ENCODE measurements around the gene OXNAD1. TPM values are rescaled to one million over a fixed set of nuclear protein-coding genes. Genes with fewer than 3 reads are reported as not detected.

OXNAD1 gene
- total and polyA plus RNA-seq, 10 of the 15 experiments (the other 5 are each of a cell fraction or from before 2014, with no cell fraction given) = 5.6 to 27.8 (median 16.2) TPM

- TF ChIP-seq SIX5 (IDR thresholded peaks at IDR 0.05; ENCODE audit: low read depth, low read length, severe bottlenecking) (no peak), NR2F1 (conservative IDR thresholded peaks at IDR 0.05) (no peak), KDM1A (IDR thresholded peaks at IDR 0.05; ENCODE audit: borderline replicate concordance) (no peak), MTA2 (IDR thresholded peaks at IDR 0.05; ENCODE audit: low read depth) (peak; percentile 71), POLR2AphosphoS2 (IDR thresholded peaks at IDR 0.05; ENCODE audit: low read depth, low read length) (peak; percentile 38; the same call in 1 of the 2 replicates), TBL1XR1 (IDR thresholded peaks at IDR 0.05; ENCODE audit: low read depth, low read length) (no peak), ESRRA (IDR thresholded peaks at IDR 0.05; ENCODE audit: low read length) (no peak), POLR2AphosphoS5 (IDR thresholded peaks at IDR 0.05; ENCODE audit: low read length) (0 out of 2 replicates have a peak, but pooled peaks have one; percentile 2), SPI1 (IDR thresholded peaks at IDR 0.05; ENCODE audit: borderline replicate concordance, insufficient read depth, low read depth, low read length) (no peak), CHD4 (IDR thresholded peaks at IDR 0.05) (no peak), JUND (IDR thresholded peaks at IDR 0.05; ENCODE audit: low read depth, low read length) (no peak), RUNX3 (IDR thresholded peaks at IDR 0.05; ENCODE audit: low read length) (no peak), PML (IDR thresholded peaks at IDR 0.05; ENCODE audit: low read length) (no peak), CBFB (IDR thresholded peaks at IDR 0.05; ENCODE audit: low read depth) (no peak), ZNF24 (IDR thresholded peaks at IDR 0.05) (0 out of 2 replicates have a peak, but pooled peaks have one; percentile 22), ZNF217 (IDR thresholded peaks at IDR 0.05) (no peak), BCL11A (IDR thresholded peaks at IDR 0.05; ENCODE audit: low read depth, low read length) (no peak), RBBP5 (conservative IDR thresholded peaks at IDR 0.05) (no peak), SREBF1 (IDR thresholded peaks at IDR 0.05; ENCODE audit: low read length) (no peak), PBX3 (IDR thresholded peaks at IDR 0.05; ENCODE audit: insufficient replicate concordance, low read depth, low read length) (no peak), KAT2A (conservative IDR thresholded peaks at IDR 0.05; ENCODE audit: control insufficient read depth, low read depth, low read length) (no peak), DPF2 (IDR thresholded peaks at IDR 0.05) (no peak), SMAD1 (IDR thresholded peaks at IDR 0.05; ENCODE audit: low read depth, partially characterized antibody) (no peak), GABPA (IDR thresholded peaks at IDR 0.05; ENCODE audit: low read depth) (no peak), NBN (IDR thresholded peaks at IDR 0.05) (no peak), PAX5 (IDR thresholded peaks at IDR 0.05; ENCODE audit: borderline replicate concordance, low read depth, low read length) (no peak), ZNF622 (IDR thresholded peaks at IDR 0.05) (no peak), LARP7 (IDR thresholded peaks at IDR 0.05) (no peak), IKZF2 (IDR thresholded peaks at IDR 0.05) (peak in 1 of 2 experiments; percentile 35; a peak in 1 of 4 replicates), MEF2A (IDR thresholded peaks at IDR 0.05; ENCODE audit: insufficient read depth, low read depth, low read length) (no peak), SMC3 (IDR thresholded peaks at IDR 0.05; ENCODE audit: borderline replicate concordance, low read length) (no peak)
- TF ChIP-seq, protein P1, sequence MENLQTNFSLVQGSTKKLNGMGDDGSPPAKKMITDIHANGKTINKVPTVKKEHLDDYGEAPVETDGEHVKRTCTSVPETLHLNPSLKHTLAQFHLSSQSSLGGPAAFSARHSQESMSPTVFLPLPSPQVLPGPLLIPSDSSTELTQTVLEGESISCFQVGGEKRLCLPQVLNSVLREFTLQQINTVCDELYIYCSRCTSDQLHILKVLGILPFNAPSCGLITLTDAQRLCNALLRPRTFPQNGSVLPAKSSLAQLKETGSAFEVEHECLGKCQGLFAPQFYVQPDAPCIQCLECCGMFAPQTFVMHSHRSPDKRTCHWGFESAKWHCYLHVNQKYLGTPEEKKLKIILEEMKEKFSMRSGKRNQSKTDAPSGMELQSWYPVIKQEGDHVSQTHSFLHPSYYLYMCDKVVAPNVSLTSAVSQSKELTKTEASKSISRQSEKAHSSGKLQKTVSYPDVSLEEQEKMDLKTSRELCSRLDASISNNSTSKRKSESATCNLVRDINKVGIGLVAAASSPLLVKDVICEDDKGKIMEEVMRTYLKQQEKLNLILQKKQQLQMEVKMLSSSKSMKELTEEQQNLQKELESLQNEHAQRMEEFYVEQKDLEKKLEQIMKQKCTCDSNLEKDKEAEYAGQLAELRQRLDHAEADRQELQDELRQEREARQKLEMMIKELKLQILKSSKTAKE (IDR thresholded peaks at IDR 0.05; ENCODE audit: low read depth, poor library complexity, severe bottlenecking) = no peak
- TF ChIP-seq, protein P2, sequence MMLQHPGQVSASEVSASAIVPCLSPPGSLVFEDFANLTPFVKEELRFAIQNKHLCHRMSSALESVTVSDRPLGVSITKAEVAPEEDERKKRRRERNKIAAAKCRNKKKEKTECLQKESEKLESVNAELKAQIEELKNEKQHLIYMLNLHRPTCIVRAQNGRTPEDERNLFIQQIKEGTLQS (IDR thresholded peaks at IDR 0.05; ENCODE audit: borderline replicate concordance, extremely low read depth, low read depth, low read length) = no peak
Measured at GRCh38 chr3:16302082-16302631, 37.1 kb downstream of the OXNAD1 start (continued).
